Bronchial epithelial cell (primary cell): ENCODE measurements around the gene CILP2. TPM values are rescaled to one million over a fixed set of nuclear protein-coding genes. Genes with fewer than 3 reads are reported as not detected.
A peak's percentile ranks its signal among the peaks of the same experiment; 100 is the strongest.

ENCODE experiments used
- DNase-seq: peaks from one replicate; pipeline ENCODE4 v3.0.0-alpha.2; 2010; ENCODE audit warnings: low read depth
- FAIRE-seq: peaks from 2 replicates; lab custom pipeline; 2011; peaks lifted over from hg19 to GRCh38; lab: Jason Lieb, UNC
- H3K27me3 ChIP-seq: 2 replicates; pipeline ENCODE4 v1.5.1; 2011; ENCODE audit warnings: low read length; ENCODE audit not compliant: control insufficient read depth, insufficient read depth
- H3K36me3 ChIP-seq: 2 replicates; pipeline ENCODE4 v1.5.1; 2011; ENCODE audit warnings: low read length; ENCODE audit not compliant: control insufficient read depth, insufficient read depth
- H3K4me3 ChIP-seq: 2 replicates; pipeline ENCODE4 v1.5.1; 2011; ENCODE audit warnings: mild to moderate bottlenecking, low read depth, low read length, control low read depth
- total RNA-seq: library from RNA; depleted of rRNA; stranded (reverse); fragments of >200 nt; gene quantifications from 2 replicates; pipeline ENCODE4 v1.2.1, GENCODE V29; 2014
- TF ChIP-seq, protein P1 (sequence below): IDR thresholded peaks from 2 replicates; pipeline ENCODE4 v1.5.1; 2011; ENCODE audit warnings: mild to moderate bottlenecking, moderate library complexity, low read length, control low read depth, inconsistent platforms; ENCODE audit not compliant: insufficient read depth, severe bottlenecking

Gene CILP2
- total RNA-seq, 1 donor from 2014 or later = under 0.01 TPM

DNA sequence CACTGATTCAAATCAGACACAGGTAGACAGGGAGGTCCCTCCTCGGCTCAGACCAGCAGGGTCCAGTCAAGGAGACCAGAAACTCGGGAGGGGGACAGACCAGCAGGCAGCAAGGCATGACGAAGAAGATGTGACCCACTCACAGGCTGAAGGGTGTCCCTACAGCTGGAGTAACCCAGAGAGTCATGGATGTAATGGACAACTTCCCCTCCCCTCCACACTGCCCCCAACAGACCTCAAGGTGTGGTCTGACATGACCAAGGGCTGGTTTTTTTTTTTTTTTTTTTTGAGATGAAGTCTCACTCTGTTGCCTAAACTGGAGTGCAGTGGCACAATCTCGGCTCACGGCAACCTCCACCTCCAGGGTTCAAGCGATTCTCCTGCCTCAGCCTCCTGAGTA, 46.3 kb downstream of the CILP2 start:
- Histone ChIP-seq H3K27me3 (no peaks in the 10 kb centered on the region), H3K36me3 (no peaks in the 10 kb centered on the region), H3K4me3 (no peak overlapping the region)
- TF ChIP-seq, protein P1, sequence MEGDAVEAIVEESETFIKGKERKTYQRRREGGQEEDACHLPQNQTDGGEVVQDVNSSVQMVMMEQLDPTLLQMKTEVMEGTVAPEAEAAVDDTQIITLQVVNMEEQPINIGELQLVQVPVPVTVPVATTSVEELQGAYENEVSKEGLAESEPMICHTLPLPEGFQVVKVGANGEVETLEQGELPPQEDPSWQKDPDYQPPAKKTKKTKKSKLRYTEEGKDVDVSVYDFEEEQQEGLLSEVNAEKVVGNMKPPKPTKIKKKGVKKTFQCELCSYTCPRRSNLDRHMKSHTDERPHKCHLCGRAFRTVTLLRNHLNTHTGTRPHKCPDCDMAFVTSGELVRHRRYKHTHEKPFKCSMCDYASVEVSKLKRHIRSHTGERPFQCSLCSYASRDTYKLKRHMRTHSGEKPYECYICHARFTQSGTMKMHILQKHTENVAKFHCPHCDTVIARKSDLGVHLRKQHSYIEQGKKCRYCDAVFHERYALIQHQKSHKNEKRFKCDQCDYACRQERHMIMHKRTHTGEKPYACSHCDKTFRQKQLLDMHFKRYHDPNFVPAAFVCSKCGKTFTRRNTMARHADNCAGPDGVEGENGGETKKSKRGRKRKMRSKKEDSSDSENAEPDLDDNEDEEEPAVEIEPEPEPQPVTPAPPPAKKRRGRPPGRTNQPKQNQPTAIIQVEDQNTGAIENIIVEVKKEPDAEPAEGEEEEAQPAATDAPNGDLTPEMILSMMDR = no peak
- FAIRE-seq (peak; percentile 77), DNase-seq (no peak)

- DNase-seq = no peak
- TF ChIP-seq, protein P1 = no peak
- Histone ChIP-seq H3K36me3 (no peaks in the 10 kb centered on the region), H3K27me3 (no peaks in the 10 kb centered on the region), H3K4me3 (no peak overlapping the region)
- FAIRE-seq = no peak
These were observed 49.7 kb downstream of the CILP2 start for GRCh38 chr19:19587771-19588170.

GRCh38 chr19:19588546-19588945, 50.5 kb downstream of the CILP2 start:
- TF ChIP-seq, protein P1 = no peak
- FAIRE-seq = peak; percentile 18
- Histone ChIP-seq H3K27me3 (no peaks in the 10 kb centered on the region), H3K36me3 (no peaks in the 10 kb centered on the region), H3K4me3 (no peak overlapping the region)
- peak; percentile 73 for DNase-seq

- Histone ChIP-seq H3K27me3 (no peaks in the 10 kb centered on the region), H3K36me3 (no peaks in the 10 kb centered on the region), H3K4me3 (no peak overlapping the region)
- DNase-seq = peak; percentile 99
- FAIRE-seq = peak; percentile 32
- TF ChIP-seq, protein P1 = no peak
These were observed 53.2 kb downstream of the CILP2 start for GRCh38 chr19:19591133-19591825.

DNA sequence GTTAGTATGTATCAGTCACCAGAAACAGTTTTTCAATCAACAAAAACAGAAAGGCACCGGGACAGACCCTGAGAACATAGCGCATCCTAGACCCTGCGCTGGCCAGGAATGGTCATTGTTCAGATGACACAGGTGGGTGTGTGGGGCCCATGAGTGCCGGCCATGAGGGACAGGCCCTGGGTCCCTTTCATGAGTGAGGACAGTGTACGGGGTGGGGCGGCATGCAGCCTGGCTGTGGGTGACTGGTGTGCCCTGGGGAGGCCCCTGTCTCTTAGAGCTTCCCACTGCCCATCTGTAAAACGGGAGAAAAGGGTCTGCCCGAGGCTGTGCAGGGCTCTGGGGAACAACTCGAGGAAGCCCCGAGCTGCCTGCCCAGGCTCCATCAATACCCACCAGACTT, 54.6 kb downstream of the CILP2 start:
- no peak for DNase-seq
- H3K4me3 ChIP-seq = no peak overlapping the region
- no peak for FAIRE-seq
- TF ChIP-seq, protein P1 = no peak
- no peaks in the 10 kb centered on the region for H3K27me3 ChIP-seq
- no peaks in the 10 kb centered on the region for H3K36me3 ChIP-seq

DNA sequence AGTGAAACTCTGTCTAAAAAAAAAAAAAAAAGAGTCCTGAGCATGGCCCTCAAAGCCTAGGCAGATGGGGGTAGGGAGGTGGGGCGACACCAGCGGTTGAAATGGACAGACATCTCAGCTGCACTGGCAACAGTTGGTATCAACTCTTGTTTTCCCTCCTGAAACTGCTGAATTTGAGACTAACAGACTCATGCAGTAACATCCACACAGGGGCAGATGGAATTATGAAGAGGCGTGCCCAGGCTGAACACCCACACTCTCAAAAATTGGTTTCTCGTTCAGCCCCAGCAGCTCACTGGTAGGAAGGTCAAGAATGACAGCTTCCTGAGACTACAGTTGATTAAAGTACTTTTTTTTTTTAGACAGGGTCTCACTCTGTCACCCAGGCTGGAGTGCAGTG, 56.3 kb downstream of the CILP2 start:
- DNase-seq (no peak), FAIRE-seq (no peak)
- TF ChIP-seq, protein P1 = no peak
- Histone ChIP-seq H3K27me3 (no peaks in the 10 kb centered on the region), H3K4me3 (no peak overlapping the region), H3K36me3 (no peaks in the 10 kb centered on the region)
